A204.1 (cell line): ENCODE data around the gene ECM1.

ENCODE experiments used
- FAIRE-seq: peaks from 2 replicates; lab custom pipeline; 2012; peaks lifted over from hg19 to GRCh38; lab: Jason Lieb, UNC

The ECM1 gene

DNA sequence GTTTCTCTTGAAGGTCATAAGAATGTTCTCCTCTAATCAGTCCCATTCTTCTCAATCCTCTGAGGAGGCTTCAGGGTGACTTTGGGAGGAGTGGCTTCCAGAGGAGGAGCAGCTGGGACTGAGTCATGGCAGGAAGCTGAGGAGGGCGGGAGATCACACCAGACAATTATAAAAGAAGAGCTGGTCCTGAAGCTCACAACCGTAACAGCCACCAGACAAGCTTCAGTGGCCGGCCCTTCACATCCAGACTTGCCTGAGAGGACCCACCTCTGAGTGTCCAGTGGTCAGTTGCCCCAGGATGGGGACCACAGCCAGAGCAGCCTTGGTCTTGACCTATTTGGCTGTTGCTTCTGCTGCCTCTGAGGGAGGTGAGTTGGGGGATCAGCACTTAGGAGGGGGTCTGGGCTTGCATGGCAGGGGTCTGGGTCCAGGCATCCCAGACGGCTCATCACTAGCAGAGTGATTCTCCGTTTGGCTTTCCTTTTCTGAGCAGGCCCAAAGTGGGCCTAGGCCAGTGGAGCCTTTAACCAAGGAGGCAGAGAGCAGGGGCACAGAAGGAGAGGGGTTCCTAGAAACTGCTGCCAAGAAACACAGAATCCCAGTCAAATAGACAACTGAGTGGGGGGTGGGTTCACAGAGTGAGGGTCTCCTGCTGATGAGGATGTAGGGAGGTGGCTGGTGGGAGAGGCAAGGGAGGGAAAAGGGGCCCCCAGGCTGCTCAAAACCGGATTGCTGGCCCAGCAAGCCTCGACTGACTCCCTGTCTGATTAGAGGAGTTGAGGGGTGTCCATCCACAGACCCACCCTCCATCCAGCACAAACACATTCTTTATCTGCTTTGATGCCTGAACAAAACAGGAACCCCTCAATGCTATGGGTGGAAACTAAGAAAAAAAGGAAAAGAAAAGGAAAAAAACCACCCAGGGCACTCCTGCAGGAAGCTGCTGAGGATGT is at the start of gene ECM1:
Gene ECM1, plus strand, starts transcription at position 198 of the 953 bp plus-strand sequence. Its CDS starts 101 bp downstream, at position 299.
- no peak for FAIRE-seq

GRCh38 chr1:150464422-150464826 is 43.5 kb upstream of the ECM1 start:
- no peak for FAIRE-seq

GRCh38 chr1:150466964-150467363 is 40.9 kb upstream of the ECM1 start:
- FAIRE-seq = no peak

GRCh38 chr1:150469291-150469690 is 38.6 kb upstream of the ECM1 start:
- no peak for FAIRE-seq

DNA sequence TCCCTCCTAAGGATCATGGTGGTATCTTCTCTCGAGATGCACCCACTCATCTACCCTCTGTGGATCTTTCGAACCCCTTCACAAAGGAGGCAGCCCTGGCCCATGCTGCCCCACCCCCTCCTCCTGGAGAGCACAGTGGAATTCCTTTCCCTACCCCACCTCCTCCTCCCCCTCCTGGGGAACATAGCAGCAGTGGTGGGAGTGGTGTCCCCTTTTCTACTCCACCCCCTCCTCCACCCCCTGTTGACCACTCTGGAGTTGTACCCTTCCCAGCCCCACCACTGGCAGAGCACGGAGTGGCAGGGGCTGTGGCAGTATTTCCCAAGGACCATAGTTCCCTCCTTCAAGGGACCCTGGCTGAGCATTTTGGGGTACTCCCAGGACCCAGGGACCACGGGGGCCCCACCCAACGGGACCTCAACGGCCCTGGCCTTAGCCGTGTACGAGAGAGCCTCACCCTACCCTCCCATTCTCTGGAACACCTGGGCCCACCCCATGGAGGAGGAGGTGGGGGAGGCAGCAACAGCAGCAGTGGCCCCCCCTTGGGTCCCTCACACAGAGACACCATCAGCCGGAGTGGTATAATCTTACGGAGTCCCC is 35.2 kb upstream of the ECM1 start:
- no peak for FAIRE-seq

DNA sequence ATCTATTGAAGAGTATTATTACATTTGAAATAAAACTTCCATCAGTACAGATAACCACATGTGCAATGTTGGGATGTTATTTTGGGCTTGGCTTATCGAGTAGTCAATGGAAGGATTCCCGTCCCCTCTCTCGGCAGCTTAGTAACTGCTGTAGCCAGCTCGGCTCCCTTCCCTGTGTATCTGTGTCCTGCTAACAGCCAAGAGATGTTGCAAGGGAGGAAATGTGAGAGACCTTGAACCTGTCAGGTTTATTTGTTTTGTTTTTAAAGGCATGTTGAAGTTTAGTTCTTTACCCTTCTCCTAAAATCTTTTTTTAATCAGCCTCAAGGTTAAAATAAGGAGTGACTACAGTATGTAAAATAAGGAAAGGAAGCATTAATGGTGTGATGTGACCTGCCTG is 34.2 kb upstream of the ECM1 start:
- FAIRE-seq = no peak

- no peak for FAIRE-seq
Measured at GRCh38 chr1:150474869-150475268, 33.0 kb upstream of the ECM1 start.

GRCh38 chr1:150476754-150477153 is 31.2 kb upstream of the ECM1 start:
- FAIRE-seq = no peak

GRCh38 chr1:150477320-150477719 is 30.6 kb upstream of the ECM1 start:
- FAIRE-seq = no peak

GRCh38 chr1:150477733-150478132 is 30.2 kb upstream of the ECM1 start:
- FAIRE-seq = no peak

GRCh38 chr1:150479370-150479769 is 28.5 kb upstream of the ECM1 start:
- FAIRE-seq = no peak

- FAIRE-seq = no peak
Measured at GRCh38 chr1:150479927-150480352, 28.0 kb upstream of the ECM1 start.

DNA sequence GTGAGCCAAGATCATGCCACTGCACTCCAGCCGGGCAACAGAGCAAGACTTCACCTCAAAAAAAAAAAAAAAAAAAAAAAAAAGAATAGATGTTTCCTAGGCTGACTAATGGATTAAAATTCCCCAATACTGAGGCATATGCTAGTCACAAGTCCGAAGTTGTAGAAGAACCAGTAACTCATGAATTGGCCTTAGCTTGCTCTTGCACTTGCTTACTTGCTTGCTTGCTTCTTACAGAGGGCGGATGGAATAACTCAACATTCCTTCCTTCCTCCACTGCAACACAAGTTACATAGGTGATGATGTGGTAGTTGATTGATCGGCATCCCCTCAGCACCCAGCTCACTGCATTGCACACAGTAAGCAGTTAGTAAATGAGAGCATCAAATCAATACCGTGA is 23.5 kb upstream of the ECM1 start:
- FAIRE-seq = no peak

- no peak for FAIRE-seq
Measured at GRCh38 chr1:150484861-150485260, 23.0 kb upstream of the ECM1 start.

DNA sequence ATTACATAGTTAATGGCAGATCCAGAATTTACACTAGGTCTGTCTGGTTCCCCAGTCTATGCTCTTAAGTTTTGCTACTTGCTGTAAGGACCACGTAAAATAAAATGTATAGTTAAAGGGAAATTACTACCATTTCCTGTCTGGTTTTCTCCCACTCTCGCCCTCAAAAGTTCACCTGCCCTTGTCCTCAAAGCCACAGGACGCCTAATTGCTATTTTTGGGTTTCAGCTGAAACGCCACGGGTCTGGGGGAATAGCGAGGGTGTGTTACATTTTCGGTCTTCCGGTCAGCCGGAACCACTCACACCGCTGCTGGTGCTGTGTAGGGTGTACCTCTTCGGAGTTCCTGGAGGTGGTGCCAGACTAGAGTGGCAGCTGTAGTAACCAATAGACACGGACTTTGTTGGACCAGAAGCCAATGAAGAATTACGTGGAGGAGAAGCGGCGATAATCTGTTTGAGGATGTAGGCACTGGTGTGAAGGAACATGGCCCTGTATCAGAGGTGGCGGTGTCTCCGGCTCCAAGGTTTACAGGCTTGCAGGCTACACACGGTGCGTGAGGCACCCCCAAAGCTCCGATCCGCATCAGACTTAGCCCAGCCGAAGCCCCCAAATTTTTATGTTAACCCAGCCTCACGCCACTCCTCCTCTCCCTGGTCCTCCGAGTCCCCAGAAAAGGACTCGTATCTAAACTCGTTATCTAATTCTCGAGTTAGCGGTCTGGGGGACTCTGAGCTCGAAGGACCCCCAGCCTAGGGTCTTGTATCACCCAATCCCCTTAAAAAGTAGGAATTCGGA is 20.7 kb upstream of the ECM1 start, which contains the start of gene TARS2:
Gene TARS2, plus strand, starts transcription at position 454 of the 797 bp plus-strand sequence. Its CDS starts 32 bp downstream, at position 486.
- peak; percentile 89 for FAIRE-seq

DNA sequence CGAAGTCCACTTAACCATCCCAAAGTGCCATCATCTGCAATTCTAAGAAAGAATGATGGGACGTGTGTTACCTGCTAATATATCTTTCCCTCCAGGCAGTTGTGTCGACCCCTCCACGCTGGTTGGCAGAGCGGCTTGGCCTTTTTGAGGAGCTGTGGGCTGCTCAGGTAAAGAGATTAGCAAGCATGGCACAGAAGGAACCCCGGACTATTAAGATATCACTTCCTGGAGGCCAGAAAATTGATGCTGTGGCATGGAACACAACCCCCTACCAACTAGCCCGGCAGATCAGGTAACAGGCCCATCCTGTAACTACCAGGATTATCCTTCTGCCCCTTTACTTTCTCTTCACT is 20.2 kb upstream of the ECM1 start:
- FAIRE-seq = no peak

- FAIRE-seq = no peak
Measured at GRCh38 chr1:150493175-150493574, 14.7 kb upstream of the ECM1 start.

DNA sequence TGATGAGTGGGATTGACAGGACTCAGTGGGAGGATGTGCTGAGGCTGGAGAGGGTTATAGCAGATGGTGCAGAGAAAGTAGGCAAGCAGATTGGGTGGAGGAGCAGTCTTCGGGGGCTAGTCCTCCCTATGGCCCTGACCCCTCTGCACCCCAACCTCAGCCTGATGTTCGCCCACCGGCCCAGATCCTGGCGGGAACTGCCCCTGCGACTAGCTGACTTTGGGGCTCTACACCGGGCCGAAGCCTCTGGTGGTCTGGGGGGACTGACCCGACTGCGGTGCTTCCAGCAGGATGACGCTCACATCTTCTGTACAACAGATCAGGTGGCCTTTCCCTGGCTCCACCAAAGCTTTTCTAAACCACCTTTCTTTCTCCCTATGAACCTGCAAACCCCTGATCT is 9.6 kb upstream of the ECM1 start:
- no peak for FAIRE-seq

GRCh38 chr1:150505431-150505830 is 2.5 kb upstream of the ECM1 start:
- no peak for FAIRE-seq

GRCh38 chr1:150508982-150509381 is 1.1 kb downstream of the ECM1 start:
- no peak for FAIRE-seq

DNA sequence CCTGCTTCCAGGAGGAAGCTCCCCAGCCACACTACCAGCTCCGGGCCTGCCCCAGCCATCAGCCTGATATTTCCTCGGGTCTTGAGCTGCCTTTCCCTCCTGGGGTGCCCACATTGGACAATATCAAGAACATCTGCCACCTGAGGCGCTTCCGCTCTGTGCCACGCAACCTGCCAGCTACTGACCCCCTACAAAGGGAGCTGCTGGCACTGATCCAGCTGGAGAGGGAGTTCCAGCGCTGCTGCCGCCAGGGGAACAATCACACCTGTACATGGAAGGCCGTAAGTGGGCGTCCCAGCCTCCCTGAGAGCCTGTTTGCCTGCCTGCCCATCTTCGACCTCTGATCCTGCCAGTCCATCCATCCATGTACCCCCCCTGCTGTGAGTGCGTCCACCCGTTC is 3.6 kb downstream of the ECM1 start:
- FAIRE-seq = no peak

- no peak for FAIRE-seq
Measured at GRCh38 chr1:150511985-150512660, 4.2 kb downstream of the ECM1 start.
